CD14-positive monocyte (primary cell): ENCODE results near the gene TP53BP2. TPM values are rescaled to one million over a fixed set of nuclear protein-coding genes. Genes with fewer than 3 reads are reported as not detected.
A peak's percentile ranks its signal among the peaks of the same experiment; 100 is the strongest.

Experiments
- DNase-seq, 3 donors: peaks; one replicate each; pipeline ENCODE4 v3.0.0-alpha.2; 2011 to 2022
- H2AFZ ChIP-seq: 2 replicates; pipeline ENCODE4 v1.6.0; 2012; ENCODE audit warnings: mild to moderate bottlenecking, low read depth, low read length, inconsistent platforms; ENCODE audit not compliant: insufficient read depth, poor library complexity, severe bottlenecking
- H3K27ac ChIP-seq, 2 donors: 1 replicate in 1 of 2; 2 replicates in 1 of 2; pipeline ENCODE4 v1.5.1; 2012 to 2013; ENCODE audit warnings: low read length in 2 of 2, control low read depth in 1 of 2, inconsistent platforms in 1 of 2, low read depth in 1 of 2, mild to moderate bottlenecking in 1 of 2
- H3K27me3 ChIP-seq, 2 donors: one replicate each; pipeline versions ENCODE4 v1.6.0 to v1.6.1; 2011 to 2013; ENCODE audit warnings: low read length in 2 of 2; ENCODE audit not compliant: control insufficient read depth in 2 of 2, insufficient read depth in 2 of 2
- H3K36me3 ChIP-seq, 2 donors: replicated peaks in 1 of 2; 1 replicate in 1 of 2; 2 replicates in 1 of 2; pipeline versions ENCODE4 v1.5.1 to v1.6.1; 2012 to 2013; ENCODE audit warnings: low read length in 2 of 2, control low read depth in 1 of 2, inconsistent platforms in 1 of 2, mild to moderate bottlenecking in 1 of 2; ENCODE audit not compliant: insufficient read depth in 2 of 2, control insufficient read depth in 1 of 2
- H3K4me1 ChIP-seq, 2 donors: 1 replicate in 1 of 2; 2 replicates in 1 of 2; pipeline versions ENCODE4 v1.5.1 to v1.6.1; 2012 to 2013; ENCODE audit warnings: low read length in 2 of 2, control low read depth in 1 of 2, inconsistent platforms in 1 of 2, mild to moderate bottlenecking in 1 of 2, moderate library complexity in 1 of 2; ENCODE audit not compliant: insufficient read depth in 2 of 2, control insufficient read depth in 1 of 2
- H3K4me2 ChIP-seq: replicated peaks from 2 replicates; pipeline ENCODE3; 2012; ENCODE audit warnings: low read length, moderate library complexity, mild to moderate bottlenecking; ENCODE audit not compliant: poor library complexity, severe bottlenecking; ENCODE audit errors: extremely low read depth
- H3K4me3 ChIP-seq, 3 experiments: fragments of 200-600 bp in 1 of 3; sonication (generic) in 1 of 3; replicated peaks in 1 of 3; 1 replicate in 2 of 3; 2 replicates in 1 of 3; pipeline ENCODE4 v1.5.1; 2011 to 2013; ENCODE audit warnings: low read length in 3 of 3, mild to moderate bottlenecking in 3 of 3, control low read depth in 2 of 3, low read depth in 2 of 3, inconsistent platforms in 1 of 3, moderate library complexity in 1 of 3
- H3K79me2 ChIP-seq: 2 replicates; pipeline ENCODE4 v1.6.0; 2012; ENCODE audit warnings: mild to moderate bottlenecking, control low read depth, inconsistent platforms, low read length, moderate library complexity; ENCODE audit not compliant: insufficient read depth
- H3K9ac ChIP-seq: 2 replicates; pipeline ENCODE4 v1.6.0; 2017; ENCODE audit warnings: low read length, mild to moderate bottlenecking; ENCODE audit not compliant: insufficient read depth, poor library complexity, severe bottlenecking
- H3K9me3 ChIP-seq, 2 donors: replicated peaks in 1 of 2; 1 replicate in 1 of 2; 2 replicates in 1 of 2; pipeline versions ENCODE4 v1.5.1 to v1.6.1; 2012 to 2013; ENCODE audit warnings: low read length in 2 of 2, control low read depth in 1 of 2; ENCODE audit not compliant: control insufficient read depth in 1 of 2, insufficient read depth in 1 of 2
- H4K20me1 ChIP-seq: 2 replicates; pipeline ENCODE4 v1.6.0; 2012; ENCODE audit warnings: mild to moderate bottlenecking, low read length, control low read depth, moderate library complexity; ENCODE audit not compliant: insufficient read depth
- H3K27ac Mint-ChIP-seq, 7 donors: one replicate each; pipeline ENCODE4 v1.8.0; 2020; ENCODE audit warnings: mild to moderate bottlenecking in 7 of 7, mixed read lengths in 7 of 7, moderate library complexity in 6 of 7, inconsistent platforms in 2 of 7
- H3K27me3 Mint-ChIP-seq, 3 donors: one replicate each; pipeline ENCODE4 v1.8.0; 2021 to 2022; ENCODE audit warnings: low read depth in 3 of 3, mild to moderate bottlenecking in 3 of 3, mixed read lengths in 3 of 3, moderate library complexity in 3 of 3, inconsistent platforms in 1 of 3
- H3K36me3 Mint-ChIP-seq, 2 donors: one replicate each; pipeline ENCODE4 v1.8.0; 2020; ENCODE audit warnings: mixed read lengths in 2 of 2, inconsistent platforms in 1 of 2, mild to moderate bottlenecking in 1 of 2
- H3K4me1 Mint-ChIP-seq: one replicate; pipeline ENCODE4 v1.8.0; 2020; ENCODE audit warnings: mild to moderate bottlenecking, mixed read lengths
- H3K4me3 Mint-ChIP-seq, 2 donors: one replicate each; pipeline ENCODE4 v1.8.0; 2020; ENCODE audit warnings: mild to moderate bottlenecking in 2 of 2, mixed read lengths in 2 of 2, moderate library complexity in 1 of 2
- H3K9me3 Mint-ChIP-seq, 7 donors: one replicate each; pipeline ENCODE4 v1.8.0; 2020 to 2022; ENCODE audit warnings: mixed read lengths in 7 of 7, mild to moderate bottlenecking in 6 of 7, moderate library complexity in 6 of 7, inconsistent platforms in 2 of 7
- WGBS: methylation state at CpG from one replicate; pipeline ENCODE4 v1.1.5; 2013; ENCODE audit warnings: missing lambda C conversion rate; ENCODE audit not compliant: insufficient coverage; 5-methylcytosine and 5-hydroxymethylcytosine counted together
- intact Hi-C, 2 donors: fragments of 100-400 bp; cut with micrococcal nuclease; formaldehyde crosslinking; loops; one replicate each; pipeline versions ENCODE4 v1.15.0 to v1.15.1; 2023
- polyA plus RNA-seq, 3 donors: library from polyadenylated mRNA; depleted of rRNA in 1 of 3; unstranded in 2 of 3; stranded (reverse) in 1 of 3; fragments of 300-500 nt in 2 of 3; fragments of >200 nt in 1 of 3; fragmentation: Illumina TruSeq in 2 of 3; gene quantifications; 1 replicate in 2 of 3; 2 replicates in 1 of 3; pipeline ENCODE4 v1.2.3, GENCODE V29; 2012 to 2021
- TF ChIP-seq, protein P1 (sequence below): fragments of 200-600 bp; IDR thresholded peaks from one replicate; pipeline ENCODE4 v1.8.0; 2022; ENCODE audit warnings: antibody characterized with exemption, mild to moderate bottlenecking

TP53BP2 gene
- polyA plus RNA-seq, 3 donors = 5.7 to 19.7 (median 8.8) TPM

DNA sequence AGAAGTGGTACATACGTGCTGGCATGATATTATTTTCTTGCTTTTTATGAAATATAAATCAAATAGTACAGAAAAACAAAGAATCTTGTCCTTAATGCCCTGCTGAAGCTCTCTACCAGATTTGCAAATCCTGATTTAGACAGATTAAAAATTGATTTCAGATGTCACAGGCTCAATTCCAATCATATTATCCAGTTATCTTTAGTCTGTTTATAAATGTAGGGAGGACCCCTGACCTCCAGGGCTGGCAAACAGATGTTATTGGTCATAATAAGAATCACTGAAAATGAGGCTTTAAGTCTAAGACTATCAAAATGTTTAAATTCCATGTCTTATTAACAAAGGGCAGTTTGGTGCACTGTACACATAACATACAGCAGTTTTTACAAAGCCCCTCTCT, 62.1 kb downstream of the TP53BP2 start:
- Histone ChIP-seq H3K4me3 (no peak overlapping the region), H3K36me3 (peaks cover 74 to 97% of the 10 kb centered on the region in 2 donors)
- no CpG with 5 or more reads among the region's 1 CpG for WGBS

DNA sequence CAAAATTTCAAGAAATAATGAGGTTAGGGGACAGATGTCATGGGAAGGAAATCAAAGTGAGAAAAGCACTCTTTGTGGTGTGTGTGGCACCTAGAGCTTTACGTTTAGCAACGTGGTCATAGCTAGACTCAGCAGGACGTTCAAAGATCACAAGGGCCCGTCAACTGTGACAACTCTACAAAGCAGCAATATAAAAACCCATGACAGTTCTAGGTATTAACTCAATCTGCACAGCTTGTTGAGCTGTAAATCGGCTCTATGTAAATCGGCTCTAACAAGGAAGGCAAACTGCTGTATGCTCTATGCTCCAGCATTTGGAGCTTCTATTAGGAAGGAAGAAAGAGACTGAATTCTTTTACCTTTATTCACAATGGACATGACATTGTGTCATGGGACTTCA, 64.8 kb downstream of the TP53BP2 start:
- Mint-ChIP-seq H3K27me3 (peaks cover 0 to 1% (median 0%) of the 10 kb centered on the region in 3 donors), H3K27ac (no peak overlapping the region), H3K4me1 (peaks cover 5% of the 10 kb centered on the region), H3K4me3 (no peak overlapping the region), H3K9me3 (no peaks in the 10 kb centered on the region), H3K36me3 (peaks cover 76 to 84% of the 10 kb centered on the region in 2 donors)
- peaks cover 5% of the 10 kb centered on the region for H4K20me1 ChIP-seq
- H3K79me2 ChIP-seq = no peaks in the 10 kb centered on the region
- no peaks in the 10 kb centered on the region for H3K9me3 ChIP-seq
- TF ChIP-seq, protein P1, sequence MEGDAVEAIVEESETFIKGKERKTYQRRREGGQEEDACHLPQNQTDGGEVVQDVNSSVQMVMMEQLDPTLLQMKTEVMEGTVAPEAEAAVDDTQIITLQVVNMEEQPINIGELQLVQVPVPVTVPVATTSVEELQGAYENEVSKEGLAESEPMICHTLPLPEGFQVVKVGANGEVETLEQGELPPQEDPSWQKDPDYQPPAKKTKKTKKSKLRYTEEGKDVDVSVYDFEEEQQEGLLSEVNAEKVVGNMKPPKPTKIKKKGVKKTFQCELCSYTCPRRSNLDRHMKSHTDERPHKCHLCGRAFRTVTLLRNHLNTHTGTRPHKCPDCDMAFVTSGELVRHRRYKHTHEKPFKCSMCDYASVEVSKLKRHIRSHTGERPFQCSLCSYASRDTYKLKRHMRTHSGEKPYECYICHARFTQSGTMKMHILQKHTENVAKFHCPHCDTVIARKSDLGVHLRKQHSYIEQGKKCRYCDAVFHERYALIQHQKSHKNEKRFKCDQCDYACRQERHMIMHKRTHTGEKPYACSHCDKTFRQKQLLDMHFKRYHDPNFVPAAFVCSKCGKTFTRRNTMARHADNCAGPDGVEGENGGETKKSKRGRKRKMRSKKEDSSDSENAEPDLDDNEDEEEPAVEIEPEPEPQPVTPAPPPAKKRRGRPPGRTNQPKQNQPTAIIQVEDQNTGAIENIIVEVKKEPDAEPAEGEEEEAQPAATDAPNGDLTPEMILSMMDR = no peak
- no peak overlapping the region for H3K4me2 ChIP-seq
- DNase-seq = no peak
- H3K27me3 ChIP-seq = no peaks in the 10 kb centered on the region
- no peak overlapping the region for H3K9ac ChIP-seq
- 100% methylated on average over 3 of the region's 6 CpGs for WGBS
- no peaks in the 10 kb centered on the region for H3K4me1 ChIP-seq
- intact Hi-C loops = no loop called here
- peaks cover 85 to 97% of the 10 kb centered on the region in 2 donors for H3K36me3 ChIP-seq
- no peak overlapping the region for H2AFZ ChIP-seq
- peak overlapping the region in 1 of 2 donors; percentile 15 for H3K27ac ChIP-seq
- no peak overlapping the region for H3K4me3 ChIP-seq

More for the DNA sequence above, 62.1 kb downstream of the TP53BP2 start:
- Histone ChIP-seq H3K9me3 (no peaks in the 10 kb centered on the region), H2AFZ (no peak overlapping the region), H3K27me3 (no peaks in the 10 kb centered on the region), H3K4me1 (no peaks in the 10 kb centered on the region), H3K79me2 (no peaks in the 10 kb centered on the region), H3K4me2 (no peak overlapping the region), H3K27ac (no peak overlapping the region), H3K9ac (no peak overlapping the region), H4K20me1 (peaks cover 5% of the 10 kb centered on the region)
- TF ChIP-seq, protein P1 = no peak
- no peaks in the 10 kb centered on the region for H3K9me3 Mint-ChIP-seq
- no peaks in the 10 kb centered on the region for H3K4me1 Mint-ChIP-seq
- intact Hi-C loops = no loop called here
- no peak overlapping the region for H3K27ac Mint-ChIP-seq
- peaks cover 72 to 85% of the 10 kb centered on the region in 2 donors for H3K36me3 Mint-ChIP-seq
- no peak for DNase-seq
- no peak overlapping the region for H3K4me3 Mint-ChIP-seq
- peaks cover 0 to 1% (median 0%) of the 10 kb centered on the region in 3 donors for H3K27me3 Mint-ChIP-seq
